Astrocyte (in vitro differentiated cells and primary cell): ENCODE measurements around the gene KDM5B. TPM values are rescaled to one million over a fixed set of nuclear protein-coding genes. Genes with fewer than 3 reads are reported as not detected.

ENCODE experiments used
- DNase-seq: peaks from one replicate; pipeline ENCODE4 v3.0.0-alpha.2; 2010; ENCODE audit warnings: low read depth
- FAIRE-seq: peaks from 2 replicates; lab custom pipeline; 2011; peaks lifted over from hg19 to GRCh38; lab: Jason Lieb, UNC
- H2AFZ ChIP-seq: 2 replicates; pipeline ENCODE4 v1.6.0; 2012; ENCODE audit warnings: low read depth, low read length, inconsistent platforms
- H3K27ac ChIP-seq: 2 replicates; pipeline ENCODE4 v1.5.1; 2011; ENCODE audit warnings: low read depth, low read length, inconsistent platforms
- H3K27me3 ChIP-seq: 2 replicates; pipeline ENCODE4 v1.6.0; 2011; ENCODE audit warnings: low read length, inconsistent platforms; ENCODE audit not compliant: insufficient read depth
- H3K36me3 ChIP-seq: 2 replicates; pipeline ENCODE4 v1.5.1; 2011; ENCODE audit warnings: low read length, inconsistent platforms; ENCODE audit not compliant: insufficient read depth
- H3K4me1 ChIP-seq: 2 replicates; pipeline ENCODE4 v1.5.1; 2011; ENCODE audit warnings: low read length, inconsistent platforms; ENCODE audit not compliant: insufficient read depth
- H3K4me2 ChIP-seq: 2 replicates; pipeline ENCODE4 v1.6.0; 2012; ENCODE audit warnings: low read length, inconsistent platforms
- H3K4me3 ChIP-seq: 2 replicates; pipeline ENCODE4 v1.5.1; 2011; ENCODE audit warnings: low read depth, mild to moderate bottlenecking, low read length, inconsistent platforms; ENCODE audit not compliant: insufficient read depth
- H3K79me2 ChIP-seq: 2 replicates; pipeline ENCODE4 v1.6.0; 2012; ENCODE audit warnings: mild to moderate bottlenecking, low read length, inconsistent platforms; ENCODE audit not compliant: insufficient read depth
- H3K9ac ChIP-seq: 2 replicates; pipeline ENCODE4 v1.6.0; 2012; ENCODE audit warnings: mild to moderate bottlenecking, low read length, inconsistent platforms
- H3K9me3 ChIP-seq: 2 replicates; pipeline ENCODE4 v1.5.1; 2012; ENCODE audit warnings: low read depth, mild to moderate bottlenecking, low read length, inconsistent platforms; ENCODE audit not compliant: insufficient read depth
- H4K20me1 ChIP-seq: 2 replicates; pipeline ENCODE4 v1.6.0; 2012; ENCODE audit warnings: low read length, inconsistent platforms; ENCODE audit not compliant: insufficient read depth
- H3K27ac Mint-ChIP-seq: one replicate; pipeline ENCODE4 v1.8.0; 2021; ENCODE audit warnings: mild to moderate bottlenecking, mixed read lengths; ENCODE audit not compliant: unreplicated experiment
- H3K27me3 Mint-ChIP-seq: one replicate; pipeline ENCODE4 v1.8.0; 2021; ENCODE audit warnings: low read depth, mixed read lengths; ENCODE audit not compliant: unreplicated experiment
- H3K36me3 Mint-ChIP-seq: one replicate; pipeline ENCODE4 v1.8.0; 2021; ENCODE audit warnings: low read depth, mixed read lengths; ENCODE audit not compliant: unreplicated experiment
- H3K4me1 Mint-ChIP-seq: one replicate; pipeline ENCODE4 v1.8.0; 2021; ENCODE audit warnings: low read depth, mixed read lengths; ENCODE audit not compliant: unreplicated experiment
- H3K4me3 Mint-ChIP-seq: one replicate; pipeline ENCODE4 v1.8.0; 2021; ENCODE audit warnings: mild to moderate bottlenecking, moderate library complexity, mixed read lengths; ENCODE audit not compliant: unreplicated experiment
- H3K9me3 Mint-ChIP-seq: one replicate; pipeline ENCODE4 v1.8.0; 2021; ENCODE audit warnings: mild to moderate bottlenecking, mixed read lengths; ENCODE audit not compliant: unreplicated experiment
- CTCF ChIP-seq: IDR thresholded peaks from 2 replicates; pipeline ENCODE4 v1.5.1; 2011; ENCODE audit warnings: low read depth, mild to moderate bottlenecking, inconsistent platforms, low read length, moderate library complexity; ENCODE audit not compliant: insufficient read depth
- EZH2 ChIP-seq: IDR thresholded peaks from 2 replicates; pipeline ENCODE4 v1.6.1; 2012; ENCODE audit warnings: mild to moderate bottlenecking, low read length, inconsistent platforms; ENCODE audit not compliant: insufficient read depth
- total RNA-seq: library from RNA; stranded (reverse); gene quantifications from 2 replicates; pipeline ENCODE4 v1.2.1, GENCODE V29; 2021

The KDM5B gene
- total RNA-seq, 1 donor from 2014 or later, result 182 TPM

- FAIRE-seq, result no peak
- H3K9me3 ChIP-seq, result no peaks in the 10 kb centered on the region
Observed at GRCh38 chr1:202836623-202837403, 28.6 kb upstream of the KDM5B start.

GRCh38 chr1:202835548-202836072 lies 27.4 kb upstream of the KDM5B start:
- no peaks in the 10 kb centered on the region for H3K36me3 Mint-ChIP-seq
- H3K27ac ChIP-seq, result no peak overlapping the region
- no peaks in the 10 kb centered on the region for H3K9me3 ChIP-seq
- no peak for TF ChIP-seq CTCF
- TF ChIP-seq EZH2, result no peak
- FAIRE-seq, result no peak
- no peaks in the 10 kb centered on the region for H3K4me1 ChIP-seq
- H3K27me3 Mint-ChIP-seq, result peaks cover 17% of the 10 kb centered on the region
- no peak overlapping the region for H3K27ac Mint-ChIP-seq
- H3K9ac ChIP-seq, result no peak overlapping the region
- no peak overlapping the region for H3K4me2 ChIP-seq
- no peaks in the 10 kb centered on the region for H3K9me3 Mint-ChIP-seq
- no peaks in the 10 kb centered on the region for H3K79me2 ChIP-seq
- no peak overlapping the region for H3K4me3 Mint-ChIP-seq
- H3K36me3 ChIP-seq, result no peaks in the 10 kb centered on the region
- DNase-seq, result no peak
- H2AFZ ChIP-seq, result no peak overlapping the region
- no peaks in the 10 kb centered on the region for H4K20me1 ChIP-seq
- no peak overlapping the region for H3K4me3 ChIP-seq
- H3K4me1 Mint-ChIP-seq, result peaks cover 2% of the 10 kb centered on the region
- peaks cover 14% of the 10 kb centered on the region for H3K27me3 ChIP-seq

More at GRCh38 chr1:202836623-202837403, 28.6 kb upstream of the KDM5B start:
- Mint-ChIP-seq H3K27me3 (peaks cover 22% of the 10 kb centered on the region), H3K4me1 (peaks cover 2% of the 10 kb centered on the region), H3K4me3 (no peak overlapping the region), H3K9me3 (no peaks in the 10 kb centered on the region), H3K27ac (no peak overlapping the region), H3K36me3 (no peaks in the 10 kb centered on the region)
- no peak overlapping the region for H3K27ac ChIP-seq
- H3K4me2 ChIP-seq, result no peak overlapping the region
- H3K9ac ChIP-seq, result no peak overlapping the region
- no peaks in the 10 kb centered on the region for H3K36me3 ChIP-seq
- H2AFZ ChIP-seq, result no peak overlapping the region
- no peaks in the 10 kb centered on the region for H4K20me1 ChIP-seq
- peaks cover 14% of the 10 kb centered on the region for H3K27me3 ChIP-seq
- no peaks in the 10 kb centered on the region for H3K4me1 ChIP-seq
- TF ChIP-seq EZH2 (no peak), CTCF (no peak)
- no peak for DNase-seq
- H3K4me3 ChIP-seq, result no peak overlapping the region
- no peaks in the 10 kb centered on the region for H3K79me2 ChIP-seq
